ENCODE results near the gene ITGB8. TPM values are rescaled to one million over a fixed set of nuclear protein-coding genes. Genes with fewer than 3 reads are reported as not detected.

Gene ITGB8
- total and polyA plus RNA-seq, 4 donors: 45.4 to 193 (median 63.0) TPM

DNA sequence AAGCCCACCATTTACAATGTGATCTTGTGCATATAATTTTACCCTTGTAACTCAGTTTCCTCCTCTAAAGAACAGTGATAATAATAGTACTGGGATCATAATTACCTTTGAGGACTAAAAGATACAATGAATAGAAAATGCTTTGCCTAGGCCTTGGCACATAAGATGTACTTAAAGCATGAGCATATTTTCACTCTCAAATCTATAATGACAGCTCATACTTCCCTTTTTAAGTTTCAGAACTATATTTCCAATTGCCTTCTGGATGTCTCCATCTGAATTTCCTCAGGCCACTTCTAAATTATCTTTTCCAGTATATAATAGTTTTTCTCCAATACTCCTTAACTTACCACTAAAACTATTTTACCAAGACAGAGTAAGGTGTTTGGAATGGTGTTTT lies 13.3 kb upstream of the ITGB8 start:
- no peak overlapping the region for H3K4me3 ChIP-seq (ENCODE audit: low read depth, low read length)
- H3K27me3 ChIP-seq (ENCODE audit: control insufficient read depth, insufficient read depth, low read length): no peaks in the 10 kb centered on the region
- H3K36me3 ChIP-seq (ENCODE audit: control insufficient read depth, insufficient read depth, low read length): no peaks in the 10 kb centered on the region
- no peaks in the 10 kb centered on the region for H3K4me1 ChIP-seq (ENCODE audit: control insufficient read depth, insufficient read depth, low read length)
- DNase-seq (ENCODE audit: low read depth in 4 of 6, low spot score in 6 of 6): no peak
- H3K9me3 ChIP-seq (ENCODE audit: control insufficient read depth, insufficient read depth, low read length): no peaks in the 10 kb centered on the region
- H3K27ac ChIP-seq (ENCODE audit: low read depth, low read length): no peak overlapping the region

DNA sequence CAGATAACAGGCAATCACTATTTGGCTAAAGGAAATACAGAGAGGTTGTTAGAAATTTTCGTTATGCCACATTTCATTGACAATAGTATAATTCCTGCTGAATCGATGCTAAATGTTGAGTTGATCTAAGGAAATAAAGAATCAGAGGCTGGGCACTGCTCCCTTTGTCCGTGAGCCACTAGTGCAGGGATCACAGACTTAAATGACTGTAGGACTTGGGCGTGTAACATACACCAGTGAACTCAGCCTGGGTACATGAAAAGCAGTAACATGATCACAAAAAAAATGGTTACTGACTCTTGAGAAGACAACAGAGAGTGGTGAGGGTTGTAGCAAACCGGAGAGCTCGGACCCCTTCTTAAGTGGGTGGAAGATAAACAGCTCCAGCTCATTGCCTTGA lies 11.8 kb upstream of the ITGB8 start:
- H3K4me1 ChIP-seq (ENCODE audit: control insufficient read depth, insufficient read depth, low read length): no peaks in the 10 kb centered on the region
- no peak overlapping the region for H3K4me3 ChIP-seq (ENCODE audit: low read depth, low read length)
- DNase-seq (ENCODE audit: low read depth in 4 of 6, low spot score in 6 of 6): no peak
- no peaks in the 10 kb centered on the region for H3K9me3 ChIP-seq (ENCODE audit: control insufficient read depth, insufficient read depth, low read length)
- H3K27ac ChIP-seq (ENCODE audit: low read depth, low read length): no peak overlapping the region
- no peaks in the 10 kb centered on the region for H3K27me3 ChIP-seq (ENCODE audit: control insufficient read depth, insufficient read depth, low read length)
- WGBS (ENCODE audit: insufficient coverage): 94% methylated on average over 3 of the region's 6 CpGs
- no peaks in the 10 kb centered on the region for H3K36me3 ChIP-seq (ENCODE audit: control insufficient read depth, insufficient read depth, low read length)

DNA sequence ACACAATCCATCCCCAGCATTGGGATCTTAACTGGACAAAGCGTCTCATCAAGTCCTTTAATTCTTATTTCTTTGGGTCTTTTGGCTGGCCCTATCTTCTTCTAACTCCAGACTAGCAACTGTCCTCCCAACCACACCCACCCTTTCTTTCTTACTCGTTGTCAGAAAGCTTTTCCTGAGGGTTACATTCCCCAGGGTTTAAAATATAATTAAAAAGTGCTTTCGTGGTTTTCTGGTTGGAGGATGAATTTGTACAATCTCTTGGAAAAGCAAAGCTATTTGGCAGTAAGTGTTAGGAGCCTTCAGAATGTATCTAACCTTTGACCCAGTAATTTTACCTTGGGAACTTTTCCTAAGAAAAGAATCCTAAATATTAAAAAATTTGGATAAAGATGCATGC lies 10.4 kb upstream of the ITGB8 start:
- Histone ChIP-seq H3K9me3 (ENCODE audit: control insufficient read depth, insufficient read depth, low read length) (no peaks in the 10 kb centered on the region), H3K4me1 (ENCODE audit: control insufficient read depth, insufficient read depth, low read length) (no peaks in the 10 kb centered on the region), H3K36me3 (ENCODE audit: control insufficient read depth, insufficient read depth, low read length) (no peaks in the 10 kb centered on the region), H3K27ac (ENCODE audit: low read depth, low read length) (no peak overlapping the region), H3K27me3 (ENCODE audit: control insufficient read depth, insufficient read depth, low read length) (no peaks in the 10 kb centered on the region), H3K4me3 (ENCODE audit: low read depth, low read length) (no peak overlapping the region)
- 100% methylated on average over 1 of the region's 3 CpGs for WGBS (ENCODE audit: insufficient coverage)
- no peak for DNase-seq (ENCODE audit: low read depth in 4 of 6, low spot score in 6 of 6)

DNA sequence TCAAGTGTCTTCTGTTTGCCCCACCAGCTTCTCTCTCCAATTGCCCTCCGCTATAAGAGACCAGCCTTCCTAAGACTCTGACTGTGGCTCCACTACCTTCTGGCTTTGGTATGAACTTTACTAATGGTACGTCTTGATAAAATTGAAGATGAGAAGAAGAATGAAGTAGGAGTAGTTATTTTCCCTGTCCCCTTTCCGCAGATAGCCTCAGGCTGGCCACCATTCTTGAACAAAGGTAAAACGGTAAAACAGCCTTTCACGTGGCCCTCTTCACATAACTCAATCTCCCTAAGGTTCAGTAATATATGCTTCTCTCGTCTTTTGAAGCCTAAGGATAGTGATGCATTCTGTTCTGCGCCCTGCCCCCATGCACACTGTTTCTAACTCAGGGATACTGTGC lies 9.9 kb upstream of the ITGB8 start:
- no peaks in the 10 kb centered on the region for H3K4me1 ChIP-seq (ENCODE audit: control insufficient read depth, insufficient read depth, low read length)
- DNase-seq (ENCODE audit: low read depth in 4 of 6, low spot score in 6 of 6): no peak
- WGBS (ENCODE audit: insufficient coverage): 91% methylated on average over 4 of the region's 7 CpGs
- no peak overlapping the region for H3K27ac ChIP-seq (ENCODE audit: low read depth, low read length)
- H3K27me3 ChIP-seq (ENCODE audit: control insufficient read depth, insufficient read depth, low read length): no peaks in the 10 kb centered on the region
- H3K4me3 ChIP-seq (ENCODE audit: low read depth, low read length): no peak overlapping the region
- no peaks in the 10 kb centered on the region for H3K36me3 ChIP-seq (ENCODE audit: control insufficient read depth, insufficient read depth, low read length)
- no peaks in the 10 kb centered on the region for H3K9me3 ChIP-seq (ENCODE audit: control insufficient read depth, insufficient read depth, low read length)

DNA sequence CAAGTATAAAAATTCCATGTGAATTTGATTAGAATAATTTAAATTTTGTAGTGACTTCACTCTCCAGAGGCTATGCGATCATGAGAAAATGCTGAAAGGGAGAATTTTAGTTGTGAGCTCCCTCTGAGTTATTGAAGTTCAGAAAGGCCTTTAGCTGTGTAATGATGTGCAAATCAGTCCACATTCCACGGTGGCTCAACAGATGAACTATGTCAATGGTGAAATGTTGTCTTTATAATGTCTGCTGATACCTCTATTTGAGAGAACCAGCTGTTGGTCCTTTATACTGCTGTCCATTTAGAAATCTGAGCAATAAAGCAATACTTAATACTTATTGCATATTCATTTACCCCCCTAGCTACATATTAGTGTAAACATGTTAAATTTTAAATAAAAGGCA lies 7.1 kb upstream of the ITGB8 start:
- no peak overlapping the region for H3K4me3 ChIP-seq (ENCODE audit: low read depth, low read length)
- H3K27ac ChIP-seq (ENCODE audit: low read depth, low read length): no peak overlapping the region
- no peak for DNase-seq (ENCODE audit: low read depth in 4 of 6, low spot score in 6 of 6)
- no peaks in the 10 kb centered on the region for H3K27me3 ChIP-seq (ENCODE audit: control insufficient read depth, insufficient read depth, low read length)
- H3K4me1 ChIP-seq (ENCODE audit: control insufficient read depth, insufficient read depth, low read length): no peaks in the 10 kb centered on the region
- WGBS (ENCODE audit: insufficient coverage): 45% methylated on average over 2 of the region's 2 CpGs
- H3K9me3 ChIP-seq (ENCODE audit: control insufficient read depth, insufficient read depth, low read length): no peaks in the 10 kb centered on the region
- no peaks in the 10 kb centered on the region for H3K36me3 ChIP-seq (ENCODE audit: control insufficient read depth, insufficient read depth, low read length)

DNA sequence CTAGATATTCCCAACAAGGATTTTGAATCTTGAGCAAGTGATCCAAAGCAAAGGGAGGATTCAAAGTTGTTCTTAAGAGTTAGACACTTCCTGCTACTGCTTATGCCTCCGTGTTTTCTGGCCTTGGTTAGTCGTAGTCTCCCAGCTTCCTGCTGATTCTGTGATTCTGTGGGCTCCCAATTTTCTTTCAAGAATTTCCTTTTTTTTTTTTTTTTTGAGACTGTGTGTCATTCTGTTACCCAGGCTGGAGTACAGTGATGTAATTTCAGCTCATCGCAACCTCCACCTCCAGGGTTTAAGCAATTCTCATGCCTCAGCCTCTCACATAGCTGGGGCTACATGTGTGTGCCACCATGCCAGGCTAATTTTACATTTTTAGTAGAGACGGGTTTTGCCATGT lies 4.4 kb upstream of the ITGB8 start:
- WGBS (ENCODE audit: insufficient coverage): 100% methylated on average over 2 of the region's 4 CpGs
- no peak overlapping the region for H3K4me3 ChIP-seq (ENCODE audit: low read depth, low read length)
- H3K9me3 ChIP-seq (ENCODE audit: control insufficient read depth, insufficient read depth, low read length): no peaks in the 10 kb centered on the region
- H3K36me3 ChIP-seq (ENCODE audit: control insufficient read depth, insufficient read depth, low read length): no peaks in the 10 kb centered on the region
- H3K27me3 ChIP-seq (ENCODE audit: control insufficient read depth, insufficient read depth, low read length): no peaks in the 10 kb centered on the region
- H3K4me1 ChIP-seq (ENCODE audit: control insufficient read depth, insufficient read depth, low read length): no peaks in the 10 kb centered on the region
- no peak overlapping the region for H3K27ac ChIP-seq (ENCODE audit: low read depth, low read length)
- no peak for DNase-seq (ENCODE audit: low read depth in 4 of 6, low spot score in 6 of 6)

DNA sequence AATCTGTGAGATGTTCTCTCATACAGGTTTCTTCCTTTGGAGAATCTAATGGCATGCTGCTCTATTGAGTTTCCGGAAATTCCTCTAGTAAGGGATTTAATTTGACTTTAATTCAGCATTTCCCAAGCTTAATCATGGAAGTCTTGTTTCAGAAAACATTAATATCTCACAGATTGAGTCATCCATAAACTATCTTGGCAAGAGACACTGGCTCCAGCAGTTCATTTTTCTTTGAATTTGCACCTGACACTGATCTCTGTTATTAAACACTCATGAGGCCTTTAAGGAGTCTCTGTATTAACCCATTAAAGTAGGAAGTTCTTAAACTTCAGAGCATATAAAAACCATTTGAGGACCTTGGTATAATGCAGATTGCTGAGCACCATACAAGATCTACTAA lies 3.6 kb upstream of the ITGB8 start:
- H3K36me3 ChIP-seq (ENCODE audit: control insufficient read depth, insufficient read depth, low read length): no peaks in the 10 kb centered on the region
- no peaks in the 10 kb centered on the region for H3K27me3 ChIP-seq (ENCODE audit: control insufficient read depth, insufficient read depth, low read length)
- no peaks in the 10 kb centered on the region for H3K9me3 ChIP-seq (ENCODE audit: control insufficient read depth, insufficient read depth, low read length)
- no CpG with 5 or more reads among the region's 1 CpG for WGBS (ENCODE audit: insufficient coverage)
- H3K4me1 ChIP-seq (ENCODE audit: control insufficient read depth, insufficient read depth, low read length): no peaks in the 10 kb centered on the region
- no peak overlapping the region for H3K27ac ChIP-seq (ENCODE audit: low read depth, low read length)
- DNase-seq (ENCODE audit: low read depth in 4 of 6, low spot score in 6 of 6): no peak
- no peak overlapping the region for H3K4me3 ChIP-seq (ENCODE audit: low read depth, low read length)

DNA sequence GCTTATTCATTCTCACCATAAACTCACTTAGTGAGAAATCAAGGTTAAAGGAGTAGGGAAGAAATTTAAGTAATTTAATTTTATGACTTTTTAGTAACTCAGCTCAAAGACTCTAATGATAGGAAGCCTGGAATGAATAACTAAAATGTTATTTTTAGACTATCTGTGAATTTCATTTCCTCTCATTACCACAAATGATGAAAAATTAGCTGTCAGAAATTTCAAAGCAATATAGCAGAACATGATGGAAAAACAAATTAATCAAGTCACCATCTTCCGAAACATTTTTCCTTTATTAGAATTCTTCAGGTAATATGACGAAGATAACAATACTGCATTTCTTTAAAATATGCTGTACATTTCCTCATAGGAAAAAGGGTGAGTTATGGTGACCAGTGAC lies 2.7 kb upstream of the ITGB8 start:
- H3K4me1 ChIP-seq (ENCODE audit: control insufficient read depth, insufficient read depth, low read length): no peaks in the 10 kb centered on the region
- no peaks in the 10 kb centered on the region for H3K27me3 ChIP-seq (ENCODE audit: control insufficient read depth, insufficient read depth, low read length)
- DNase-seq (ENCODE audit: low read depth in 4 of 6, low spot score in 6 of 6): no peak
- no peak overlapping the region for H3K27ac ChIP-seq (ENCODE audit: low read depth, low read length)
- no peak overlapping the region for H3K4me3 ChIP-seq (ENCODE audit: low read depth, low read length)
- no peaks in the 10 kb centered on the region for H3K9me3 ChIP-seq (ENCODE audit: control insufficient read depth, insufficient read depth, low read length)
- no peaks in the 10 kb centered on the region for H3K36me3 ChIP-seq (ENCODE audit: control insufficient read depth, insufficient read depth, low read length)
- WGBS (ENCODE audit: insufficient coverage): no CpG with 5 or more reads among the region's 2 CpGs

DNA sequence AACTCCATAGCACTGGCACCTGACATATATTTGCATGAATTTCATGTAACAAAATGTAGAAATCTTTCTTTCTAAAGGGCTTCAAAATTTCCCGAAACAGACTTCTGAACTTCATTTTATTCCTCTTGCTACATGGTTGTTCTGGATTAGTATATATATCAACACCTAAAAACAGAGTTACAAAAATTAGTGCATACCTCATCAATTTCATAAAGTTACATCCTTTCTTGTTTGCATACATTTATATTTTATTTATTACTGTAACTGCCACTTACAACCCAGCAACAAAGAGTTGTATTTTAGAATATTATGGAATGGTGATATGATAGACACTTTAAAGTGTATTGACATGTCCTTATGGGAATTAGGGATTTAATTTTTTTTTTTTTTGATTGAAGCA lies 2.0 kb upstream of the ITGB8 start:
- Histone ChIP-seq H3K4me1 (ENCODE audit: control insufficient read depth, insufficient read depth, low read length) (no peaks in the 10 kb centered on the region), H3K36me3 (ENCODE audit: control insufficient read depth, insufficient read depth, low read length) (no peaks in the 10 kb centered on the region), H3K9me3 (ENCODE audit: control insufficient read depth, insufficient read depth, low read length) (no peaks in the 10 kb centered on the region), H3K27ac (ENCODE audit: low read depth, low read length) (no peak overlapping the region), H3K4me3 (ENCODE audit: low read depth, low read length) (no peak overlapping the region), H3K27me3 (ENCODE audit: control insufficient read depth, insufficient read depth, low read length) (no peaks in the 10 kb centered on the region)
- DNase-seq (ENCODE audit: low read depth in 4 of 6, low spot score in 6 of 6): no peak
- no CpG with 5 or more reads among the region's 1 CpG for WGBS (ENCODE audit: insufficient coverage)

DNA sequence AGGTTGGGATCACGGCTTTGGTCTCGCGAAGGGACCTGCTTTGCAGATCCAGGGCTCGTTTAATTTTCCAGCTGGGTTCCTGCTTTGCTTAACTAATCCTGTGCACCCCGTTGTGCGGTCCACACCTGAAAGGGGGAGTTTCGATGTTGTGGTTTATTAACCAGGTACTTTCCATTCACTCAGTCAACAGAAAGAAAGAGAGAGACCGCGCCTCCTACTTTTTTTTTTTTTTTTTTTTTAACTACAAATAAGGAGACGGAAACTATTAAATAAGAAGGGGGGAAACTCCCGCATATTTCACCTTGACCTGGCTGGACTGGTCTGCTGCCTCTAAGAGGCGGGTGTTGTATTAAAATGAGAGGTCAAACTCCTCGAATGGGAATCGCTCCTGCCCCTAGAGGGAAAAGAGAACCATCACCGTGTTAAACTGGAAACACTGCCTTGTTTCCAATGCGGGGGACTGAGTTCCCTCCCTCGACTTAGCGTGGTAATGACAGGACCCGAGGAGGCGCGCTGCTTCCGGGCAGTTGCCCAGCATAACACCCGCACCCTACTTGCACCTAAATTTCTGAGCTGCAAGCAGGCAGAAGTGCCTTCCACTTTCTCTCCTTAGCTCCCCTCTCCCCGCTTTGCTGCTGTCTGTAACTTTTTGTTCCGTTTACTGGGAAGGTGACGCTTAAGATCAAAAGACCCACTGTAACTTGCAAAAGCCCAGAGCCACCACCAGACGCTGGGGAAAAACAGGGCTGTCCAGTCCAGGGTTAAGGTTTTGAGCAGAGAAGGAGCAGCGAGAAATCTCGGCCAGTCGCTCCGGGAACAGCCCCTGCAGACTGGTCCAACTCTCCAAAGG lies 1.1 kb upstream of the ITGB8 start:
- peak overlapping the region; percentile 89 for H3K4me3 ChIP-seq (ENCODE audit: low read depth, low read length)
- DNase-seq (ENCODE audit: low read depth in 4 of 6, low spot score in 6 of 6): peak in 4 of 6 donors; percentile 53 to 89 (median 84)
- H3K9me3 ChIP-seq (ENCODE audit: control insufficient read depth, insufficient read depth, low read length): no peaks in the 10 kb centered on the region
- WGBS (ENCODE audit: insufficient coverage): 3% methylated on average over 22 of the region's 31 CpGs
- H3K27me3 ChIP-seq (ENCODE audit: control insufficient read depth, insufficient read depth, low read length): no peaks in the 10 kb centered on the region
- no peaks in the 10 kb centered on the region for H3K36me3 ChIP-seq (ENCODE audit: control insufficient read depth, insufficient read depth, low read length)
- H3K27ac ChIP-seq (ENCODE audit: low read depth, low read length): peak overlapping the region; percentile 95
- no peaks in the 10 kb centered on the region for H3K4me1 ChIP-seq (ENCODE audit: control insufficient read depth, insufficient read depth, low read length)
